ENCODE data around the gene CAMK1D.
A peak's percentile ranks its signal among the peaks of the same experiment; 100 is the strongest.

Gene CAMK1D

GRCh38 chr10:12675186-12675585 lies 325.8 kb downstream of the CAMK1D start:
- no peaks in the 10 kb centered on the region for H3K36me3 ChIP-seq (ENCODE audit: insufficient read depth, low read length)
- H2AFZ ChIP-seq (ENCODE audit: low read length, unreplicated experiment): no peak overlapping the region
- no peaks in the 10 kb centered on the region for H3K79me2 ChIP-seq (ENCODE audit: control insufficient read depth, insufficient read depth, low read length, unreplicated experiment)
- H3K27me3 ChIP-seq (ENCODE audit: insufficient read depth, low read length): no peaks in the 10 kb centered on the region
- H3K4me3 ChIP-seq (ENCODE audit: low read depth, low read length): no peak overlapping the region
- no peak overlapping the region for H3K27ac ChIP-seq (ENCODE audit: low read depth, low read length)
- H3K4me1 ChIP-seq (ENCODE audit: control insufficient read depth, insufficient read depth, low read length, unreplicated experiment): no peaks in the 10 kb centered on the region

- Histone ChIP-seq H2AFZ (ENCODE audit: low read length, unreplicated experiment) (no peak overlapping the region), H3K4me1 (ENCODE audit: control insufficient read depth, insufficient read depth, low read length, unreplicated experiment) (no peaks in the 10 kb centered on the region), H3K36me3 (ENCODE audit: insufficient read depth, low read length) (no peaks in the 10 kb centered on the region), H3K4me3 (ENCODE audit: low read depth, low read length) (no peak overlapping the region), H3K79me2 (ENCODE audit: control insufficient read depth, insufficient read depth, low read length, unreplicated experiment) (no peaks in the 10 kb centered on the region), H3K27me3 (ENCODE audit: insufficient read depth, low read length) (no peaks in the 10 kb centered on the region), H3K27ac (ENCODE audit: low read depth, low read length) (no peak overlapping the region)
Observed at GRCh38 chr10:12679636-12680035, 330.3 kb downstream of the CAMK1D start.

GRCh38 chr10:12681252-12681651 lies 331.9 kb downstream of the CAMK1D start:
- H2AFZ ChIP-seq (ENCODE audit: low read length, unreplicated experiment): no peak overlapping the region
- H3K27ac ChIP-seq (ENCODE audit: low read depth, low read length): no peak overlapping the region
- no peak overlapping the region for H3K4me3 ChIP-seq (ENCODE audit: low read depth, low read length)
- no peaks in the 10 kb centered on the region for H3K4me1 ChIP-seq (ENCODE audit: control insufficient read depth, insufficient read depth, low read length, unreplicated experiment)
- H3K79me2 ChIP-seq (ENCODE audit: control insufficient read depth, insufficient read depth, low read length, unreplicated experiment): no peaks in the 10 kb centered on the region
- no peaks in the 10 kb centered on the region for H3K36me3 ChIP-seq (ENCODE audit: insufficient read depth, low read length)
- H3K27me3 ChIP-seq (ENCODE audit: insufficient read depth, low read length): no peaks in the 10 kb centered on the region

- Histone ChIP-seq H2AFZ (ENCODE audit: low read length, unreplicated experiment) (no peak overlapping the region), H3K27ac (ENCODE audit: low read depth, low read length) (no peak overlapping the region), H3K4me1 (ENCODE audit: control insufficient read depth, insufficient read depth, low read length, unreplicated experiment) (no peaks in the 10 kb centered on the region), H3K27me3 (ENCODE audit: insufficient read depth, low read length) (no peaks in the 10 kb centered on the region), H3K36me3 (ENCODE audit: insufficient read depth, low read length) (no peaks in the 10 kb centered on the region), H3K79me2 (ENCODE audit: control insufficient read depth, insufficient read depth, low read length, unreplicated experiment) (no peaks in the 10 kb centered on the region), H3K4me3 (ENCODE audit: low read depth, low read length) (no peak overlapping the region)
Observed at GRCh38 chr10:12684784-12685183, 335.4 kb downstream of the CAMK1D start.

GRCh38 chr10:12685261-12686058 lies 336.1 kb downstream of the CAMK1D start:
- H3K27ac ChIP-seq (ENCODE audit: low read depth, low read length): no peak overlapping the region
- no peaks in the 10 kb centered on the region for H3K36me3 ChIP-seq (ENCODE audit: insufficient read depth, low read length)
- peak overlapping the region; percentile 11 for H2AFZ ChIP-seq (ENCODE audit: low read length, unreplicated experiment)
- H3K4me3 ChIP-seq (ENCODE audit: low read depth, low read length): no peak overlapping the region
- no peaks in the 10 kb centered on the region for H3K79me2 ChIP-seq (ENCODE audit: control insufficient read depth, insufficient read depth, low read length, unreplicated experiment)
- no peaks in the 10 kb centered on the region for H3K27me3 ChIP-seq (ENCODE audit: insufficient read depth, low read length)
- H3K4me1 ChIP-seq (ENCODE audit: control insufficient read depth, insufficient read depth, low read length, unreplicated experiment): no peaks in the 10 kb centered on the region

GRCh38 chr10:12687996-12688395 lies 338.6 kb downstream of the CAMK1D start:
- H3K36me3 ChIP-seq (ENCODE audit: insufficient read depth, low read length): no peaks in the 10 kb centered on the region
- H3K27me3 ChIP-seq (ENCODE audit: insufficient read depth, low read length): no peaks in the 10 kb centered on the region
- no peak overlapping the region for H2AFZ ChIP-seq (ENCODE audit: low read length, unreplicated experiment)
- H3K4me1 ChIP-seq (ENCODE audit: control insufficient read depth, insufficient read depth, low read length, unreplicated experiment): no peaks in the 10 kb centered on the region
- no peak overlapping the region for H3K27ac ChIP-seq (ENCODE audit: low read depth, low read length)
- H3K79me2 ChIP-seq (ENCODE audit: control insufficient read depth, insufficient read depth, low read length, unreplicated experiment): no peaks in the 10 kb centered on the region
- H3K4me3 ChIP-seq (ENCODE audit: low read depth, low read length): no peak overlapping the region

GRCh38 chr10:12689893-12690292 lies 340.5 kb downstream of the CAMK1D start:
- Histone ChIP-seq H3K79me2 (ENCODE audit: control insufficient read depth, insufficient read depth, low read length, unreplicated experiment) (no peaks in the 10 kb centered on the region), H3K4me3 (ENCODE audit: low read depth, low read length) (no peak overlapping the region), H3K27me3 (ENCODE audit: insufficient read depth, low read length) (no peaks in the 10 kb centered on the region), H3K4me1 (ENCODE audit: control insufficient read depth, insufficient read depth, low read length, unreplicated experiment) (no peaks in the 10 kb centered on the region), H2AFZ (ENCODE audit: low read length, unreplicated experiment) (no peak overlapping the region), H3K27ac (ENCODE audit: low read depth, low read length) (no peak overlapping the region), H3K36me3 (ENCODE audit: insufficient read depth, low read length) (no peaks in the 10 kb centered on the region)

- no peak overlapping the region for H3K4me3 ChIP-seq (ENCODE audit: low read depth, low read length)
- no peaks in the 10 kb centered on the region for H3K4me1 ChIP-seq (ENCODE audit: control insufficient read depth, insufficient read depth, low read length, unreplicated experiment)
- no peak overlapping the region for H2AFZ ChIP-seq (ENCODE audit: low read length, unreplicated experiment)
- no peak overlapping the region for H3K27ac ChIP-seq (ENCODE audit: low read depth, low read length)
- no peaks in the 10 kb centered on the region for H3K36me3 ChIP-seq (ENCODE audit: insufficient read depth, low read length)
- H3K79me2 ChIP-seq (ENCODE audit: control insufficient read depth, insufficient read depth, low read length, unreplicated experiment): no peaks in the 10 kb centered on the region
- no peaks in the 10 kb centered on the region for H3K27me3 ChIP-seq (ENCODE audit: insufficient read depth, low read length)
Observed at GRCh38 chr10:12690525-12691126, 341.3 kb downstream of the CAMK1D start.

GRCh38 chr10:12691596-12691995 lies 342.2 kb downstream of the CAMK1D start:
- no peak overlapping the region for H3K4me3 ChIP-seq (ENCODE audit: low read depth, low read length)
- H3K27ac ChIP-seq (ENCODE audit: low read depth, low read length): no peak overlapping the region
- H3K4me1 ChIP-seq (ENCODE audit: control insufficient read depth, insufficient read depth, low read length, unreplicated experiment): no peaks in the 10 kb centered on the region
- H3K27me3 ChIP-seq (ENCODE audit: insufficient read depth, low read length): no peaks in the 10 kb centered on the region
- no peaks in the 10 kb centered on the region for H3K36me3 ChIP-seq (ENCODE audit: insufficient read depth, low read length)
- no peak overlapping the region for H2AFZ ChIP-seq (ENCODE audit: low read length, unreplicated experiment)
- H3K79me2 ChIP-seq (ENCODE audit: control insufficient read depth, insufficient read depth, low read length, unreplicated experiment): no peaks in the 10 kb centered on the region

- Histone ChIP-seq H3K79me2 (ENCODE audit: control insufficient read depth, insufficient read depth, low read length, unreplicated experiment) (no peaks in the 10 kb centered on the region), H3K4me3 (ENCODE audit: low read depth, low read length) (no peak overlapping the region), H3K27me3 (ENCODE audit: insufficient read depth, low read length) (no peaks in the 10 kb centered on the region), H3K36me3 (ENCODE audit: insufficient read depth, low read length) (no peaks in the 10 kb centered on the region), H3K27ac (ENCODE audit: low read depth, low read length) (no peak overlapping the region), H3K4me1 (ENCODE audit: control insufficient read depth, insufficient read depth, low read length, unreplicated experiment) (peaks cover 1% of the 10 kb centered on the region), H2AFZ (ENCODE audit: low read length, unreplicated experiment) (no peak overlapping the region)
Observed at GRCh38 chr10:12697764-12698163, 348.4 kb downstream of the CAMK1D start.

GRCh38 chr10:12699258-12699700 lies 349.9 kb downstream of the CAMK1D start:
- Histone ChIP-seq H2AFZ (ENCODE audit: low read length, unreplicated experiment) (no peak overlapping the region), H3K79me2 (ENCODE audit: control insufficient read depth, insufficient read depth, low read length, unreplicated experiment) (no peaks in the 10 kb centered on the region), H3K4me1 (ENCODE audit: control insufficient read depth, insufficient read depth, low read length, unreplicated experiment) (peaks cover 16% of the 10 kb centered on the region), H3K27me3 (ENCODE audit: insufficient read depth, low read length) (no peaks in the 10 kb centered on the region), H3K27ac (ENCODE audit: low read depth, low read length) (no peak overlapping the region), H3K4me3 (ENCODE audit: low read depth, low read length) (no peak overlapping the region), H3K36me3 (ENCODE audit: insufficient read depth, low read length) (no peaks in the 10 kb centered on the region)

All from ACC112 (cell line).